ENCODE measurements around the gene ZMAT3. TPM values are rescaled to one million over a fixed set of nuclear protein-coding genes. Genes with fewer than 3 reads are reported as not detected.
"Not testable (repeated sequence)": the region's sequence is repeated elsewhere in the genome, so short reads cannot be mapped to it uniquely, and the experiment has no call there.

Gene ZMAT3, protein sequence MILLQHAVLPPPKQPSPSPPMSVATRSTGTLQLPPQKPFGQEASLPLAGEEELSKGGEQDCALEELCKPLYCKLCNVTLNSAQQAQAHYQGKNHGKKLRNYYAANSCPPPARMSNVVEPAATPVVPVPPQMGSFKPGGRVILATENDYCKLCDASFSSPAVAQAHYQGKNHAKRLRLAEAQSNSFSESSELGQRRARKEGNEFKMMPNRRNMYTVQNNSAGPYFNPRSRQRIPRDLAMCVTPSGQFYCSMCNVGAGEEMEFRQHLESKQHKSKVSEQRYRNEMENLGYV
- total RNA-seq, result 10 to 100 TPM; 10.4 to 19.5 (median 16.7) TPM

GRCh38 chr3:179071323-179072099 is at the start of gene ZMAT3:
TSS of gene ZMAT3 (minus strand) at chr3:179071809. CDS start at chr3:179067752, 4,057 bp downstream.
- TF ChIP-seq POLR2A (IDR thresholded peaks at IDR 0.05) (no peak), POLR2AphosphoS5 (IDR thresholded peaks at IDR 0.05) (peak in 1 of 3 donors; percentile 25)
- TF ChIP-seq, protein P1, sequence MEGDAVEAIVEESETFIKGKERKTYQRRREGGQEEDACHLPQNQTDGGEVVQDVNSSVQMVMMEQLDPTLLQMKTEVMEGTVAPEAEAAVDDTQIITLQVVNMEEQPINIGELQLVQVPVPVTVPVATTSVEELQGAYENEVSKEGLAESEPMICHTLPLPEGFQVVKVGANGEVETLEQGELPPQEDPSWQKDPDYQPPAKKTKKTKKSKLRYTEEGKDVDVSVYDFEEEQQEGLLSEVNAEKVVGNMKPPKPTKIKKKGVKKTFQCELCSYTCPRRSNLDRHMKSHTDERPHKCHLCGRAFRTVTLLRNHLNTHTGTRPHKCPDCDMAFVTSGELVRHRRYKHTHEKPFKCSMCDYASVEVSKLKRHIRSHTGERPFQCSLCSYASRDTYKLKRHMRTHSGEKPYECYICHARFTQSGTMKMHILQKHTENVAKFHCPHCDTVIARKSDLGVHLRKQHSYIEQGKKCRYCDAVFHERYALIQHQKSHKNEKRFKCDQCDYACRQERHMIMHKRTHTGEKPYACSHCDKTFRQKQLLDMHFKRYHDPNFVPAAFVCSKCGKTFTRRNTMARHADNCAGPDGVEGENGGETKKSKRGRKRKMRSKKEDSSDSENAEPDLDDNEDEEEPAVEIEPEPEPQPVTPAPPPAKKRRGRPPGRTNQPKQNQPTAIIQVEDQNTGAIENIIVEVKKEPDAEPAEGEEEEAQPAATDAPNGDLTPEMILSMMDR (IDR thresholded peaks at IDR 0.05), result no peak

GRCh38 chr3:179116816-179117215 is 45.2 kb upstream of the ZMAT3 start:
- H3K27me3 ChIP-seq, result no peaks in the 10 kb centered on the region
- H3K9me3 ChIP-seq, result no peaks in the 10 kb centered on the region
- H3K4me3 ChIP-seq, result no peak overlapping the region
- intact Hi-C loops (cut with DNase I; ENCODE audit: low total_unique reads), result no loop called here
- no peaks in the 10 kb centered on the region for H3K36me3 ChIP-seq
- TF ChIP-seq, protein P1 (IDR thresholded peaks at IDR 0.05), result no peak
- H3K27ac ChIP-seq, result no peak overlapping the region
- no peak for DNase-seq (ENCODE audit: low spot score in 2 of 2)
- no peaks in the 10 kb centered on the region for H3K4me1 ChIP-seq

More at GRCh38 chr3:179071323-179072099, at the start of gene ZMAT3:
- Histone ChIP-seq H3K9me3 (no peaks in the 10 kb centered on the region), H3K4me1 (no peaks in the 10 kb centered on the region), H3K27me3 (no peaks in the 10 kb centered on the region), H3K27ac (peak within 1 kb of the TSS; percentile 90 to 91), H3K36me3 (no peaks in the 10 kb centered on the region), H3K4me3 (peak within 1 kb of the TSS; percentile 80 to 90 (median 89))
- intact Hi-C loops (cut with DNase I; ENCODE audit: low total_unique reads), result no loop called here
- DNase-seq (ENCODE audit: low spot score in 2 of 2), result peak; percentile 65 to 78

DNA sequence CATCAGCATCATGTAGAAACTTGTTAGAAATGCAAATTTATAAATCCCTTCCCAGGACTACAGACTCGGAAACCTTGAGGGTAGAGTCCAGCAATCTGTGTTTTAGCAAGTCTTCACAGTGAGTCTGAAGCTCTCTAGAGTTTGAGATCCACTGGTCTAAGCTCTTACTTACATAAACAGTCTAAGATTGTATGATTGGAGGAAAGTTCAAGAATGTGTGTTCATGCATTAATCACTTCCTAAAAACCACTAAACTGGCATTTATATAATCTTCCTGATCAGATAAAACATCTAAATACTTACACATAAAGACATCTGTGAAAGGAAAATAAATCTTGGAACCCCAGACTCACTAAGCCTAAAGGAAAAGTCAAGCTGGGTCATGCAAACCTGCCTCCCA is 43.8 kb upstream of the ZMAT3 start:
- H3K27me3 ChIP-seq; H3K4me3 ChIP-seq; H3K4me1 ChIP-seq; H3K36me3 ChIP-seq; H3K9me3 ChIP-seq; H3K27ac ChIP-seq; intact Hi-C loops (cut with DNase I; ENCODE audit: low total_unique reads); DNase-seq (ENCODE audit: low spot score in 2 of 2): not testable (repeated sequence)

DNA sequence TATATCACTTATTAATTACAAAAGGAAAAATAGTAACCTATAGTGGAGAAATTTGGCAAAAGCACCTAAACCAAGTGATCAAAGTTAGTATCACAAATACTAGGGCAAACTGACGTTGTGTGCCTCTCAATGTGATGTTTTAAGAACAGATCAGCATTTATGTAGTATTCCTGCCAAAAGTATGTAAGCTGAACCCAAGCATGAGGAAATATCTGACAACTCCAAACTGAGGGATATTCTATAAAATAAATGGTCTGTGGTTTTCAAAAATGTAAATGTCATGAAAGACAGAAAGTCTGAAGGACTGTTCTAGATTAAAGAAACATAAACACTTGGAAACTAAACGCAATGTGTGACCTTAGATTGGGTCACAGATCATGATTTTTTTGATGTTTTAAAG is 42.3 kb upstream of the ZMAT3 start:
- H3K36me3 ChIP-seq, result no peaks in the 10 kb centered on the region
- intact Hi-C loops (cut with DNase I; ENCODE audit: low total_unique reads), result no loop called here
- no peak overlapping the region for H3K27ac ChIP-seq
- DNase-seq (ENCODE audit: low spot score in 2 of 2), result no peak
- H3K27me3 ChIP-seq, result no peaks in the 10 kb centered on the region
- TF ChIP-seq POLR2A (IDR thresholded peaks at IDR 0.05), result no peak
- no peak for TF ChIP-seq POLR2AphosphoS5 (IDR thresholded peaks at IDR 0.05)
- TF ChIP-seq, protein P1 (IDR thresholded peaks at IDR 0.05), result no peak
- H3K9me3 ChIP-seq, result no peaks in the 10 kb centered on the region
- no peaks in the 10 kb centered on the region for H3K4me1 ChIP-seq
- no peak overlapping the region for H3K4me3 ChIP-seq

DNA sequence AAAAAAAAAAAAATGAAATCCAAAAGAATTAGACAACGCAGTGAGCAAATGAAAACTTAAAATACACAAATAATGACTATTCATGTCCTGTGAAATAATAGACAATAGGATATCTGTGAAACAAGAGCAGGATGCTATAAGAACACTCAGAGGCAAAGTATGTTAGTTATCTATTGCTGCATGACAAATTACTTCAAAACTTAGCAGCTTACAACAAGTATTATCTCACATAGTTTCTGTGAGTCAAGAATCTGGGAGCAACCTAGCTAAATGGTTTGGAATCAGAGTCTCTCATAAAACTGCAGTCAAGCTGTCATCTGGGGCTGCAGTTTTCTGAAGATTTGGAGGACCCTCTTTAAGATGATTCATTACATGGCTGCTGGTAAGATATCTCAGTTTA is 36.5 kb upstream of the ZMAT3 start:
- intact Hi-C loops (cut with DNase I; ENCODE audit: low total_unique reads), result no loop called here
- Histone ChIP-seq H3K27ac (no peak overlapping the region), H3K36me3 (no peaks in the 10 kb centered on the region), H3K9me3 (no peaks in the 10 kb centered on the region), H3K4me3 (no peak overlapping the region), H3K4me1 (no peaks in the 10 kb centered on the region), H3K27me3 (no peaks in the 10 kb centered on the region)
- TF ChIP-seq POLR2AphosphoS5 (IDR thresholded peaks at IDR 0.05) (no peak), POLR2A (IDR thresholded peaks at IDR 0.05) (no peak)
- TF ChIP-seq, protein P1 (IDR thresholded peaks at IDR 0.05), result no peak
- no peak for DNase-seq (ENCODE audit: low spot score in 2 of 2)

Measured in breast epithelium (tissue), 4 donors.